Liver (tissue), 3 donors: ENCODE results near the gene GTF3C5.
"Not testable (repeated sequence)": the region's sequence is repeated elsewhere in the genome, so short reads cannot be mapped to it uniquely, and the experiment has no call there.

Experiments
- EGR1 ChIP-seq, 2 donors: IDR thresholded peaks; 2 replicates each; pipeline ENCODE4 v1.6.1; 2016 to 2018; ENCODE audit warnings: antibody characterized with exemption in 2 of 2, low read depth in 2 of 2
- GABPA ChIP-seq, 2 donors: IDR thresholded peaks in 1 of 2; conservative IDR thresholded peaks in 1 of 2; 2 replicates each; pipeline ENCODE4 v1.6.1; 2016; ENCODE audit warnings: antibody characterized with exemption in 2 of 2, mild to moderate bottlenecking in 1 of 2, moderate library complexity in 1 of 2
- RAD21 ChIP-seq, 2 donors: IDR thresholded peaks; 2 replicates each; pipeline ENCODE4 v1.6.1; 2016; ENCODE audit warnings: antibody characterized with exemption in 2 of 2, mild to moderate bottlenecking in 2 of 2
- SP1 ChIP-seq: IDR thresholded peaks from 2 replicates; pipeline ENCODE4 v1.6.1; 2018; ENCODE audit warnings: antibody characterized with exemption, mild to moderate bottlenecking
- TAF1 ChIP-seq: conservative IDR thresholded peaks from 2 replicates; pipeline ENCODE4 v1.6.1; 2016; ENCODE audit warnings: antibody characterized with exemption, mild to moderate bottlenecking
- YY1 ChIP-seq: IDR thresholded peaks from 2 replicates; pipeline ENCODE4 v1.6.1; 2016; ENCODE audit warnings: antibody characterized with exemption, mild to moderate bottlenecking
- TF ChIP-seq, protein P1 (sequence below): fragments of 150-350 bp; IDR thresholded peaks from 2 replicates; pipeline ENCODE4 v1.5.1; 2017; ENCODE audit warnings: improper control_type of control experiment, low read depth, low read length; ENCODE audit not compliant: missing input control
- TF ChIP-seq, protein P2 (sequence below): IDR thresholded peaks from 2 replicates; pipeline ENCODE4 v1.6.1; 2016; ENCODE audit warnings: antibody characterized with exemption
- TF ChIP-seq, protein P3 (sequence below): IDR thresholded peaks from 2 replicates; pipeline ENCODE4 v1.6.1; 2016; ENCODE audit warnings: antibody characterized with exemption
- donor health status: healthy.
- donor health status: healthy.

DNA sequence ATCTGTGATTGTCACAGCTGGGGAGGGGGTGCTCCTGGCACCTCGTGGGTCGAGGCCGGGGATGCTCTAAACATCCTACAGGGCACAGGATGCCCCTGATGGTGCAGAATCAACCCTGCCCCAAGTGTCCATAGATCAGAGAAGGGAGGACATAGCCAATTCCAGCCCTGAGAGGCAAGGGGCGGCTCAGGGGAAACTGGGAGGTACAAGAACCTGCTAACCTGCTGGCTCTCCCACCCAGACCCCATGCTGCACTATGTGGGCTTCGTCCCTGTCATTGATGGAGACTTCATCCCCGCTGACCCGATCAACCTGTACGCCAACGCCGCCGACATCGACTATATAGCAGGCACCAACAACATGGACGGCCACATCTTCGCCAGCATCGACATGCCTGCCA lies 37.6 kb downstream of the GTF3C5 start:
- TF ChIP-seq, protein P1, sequence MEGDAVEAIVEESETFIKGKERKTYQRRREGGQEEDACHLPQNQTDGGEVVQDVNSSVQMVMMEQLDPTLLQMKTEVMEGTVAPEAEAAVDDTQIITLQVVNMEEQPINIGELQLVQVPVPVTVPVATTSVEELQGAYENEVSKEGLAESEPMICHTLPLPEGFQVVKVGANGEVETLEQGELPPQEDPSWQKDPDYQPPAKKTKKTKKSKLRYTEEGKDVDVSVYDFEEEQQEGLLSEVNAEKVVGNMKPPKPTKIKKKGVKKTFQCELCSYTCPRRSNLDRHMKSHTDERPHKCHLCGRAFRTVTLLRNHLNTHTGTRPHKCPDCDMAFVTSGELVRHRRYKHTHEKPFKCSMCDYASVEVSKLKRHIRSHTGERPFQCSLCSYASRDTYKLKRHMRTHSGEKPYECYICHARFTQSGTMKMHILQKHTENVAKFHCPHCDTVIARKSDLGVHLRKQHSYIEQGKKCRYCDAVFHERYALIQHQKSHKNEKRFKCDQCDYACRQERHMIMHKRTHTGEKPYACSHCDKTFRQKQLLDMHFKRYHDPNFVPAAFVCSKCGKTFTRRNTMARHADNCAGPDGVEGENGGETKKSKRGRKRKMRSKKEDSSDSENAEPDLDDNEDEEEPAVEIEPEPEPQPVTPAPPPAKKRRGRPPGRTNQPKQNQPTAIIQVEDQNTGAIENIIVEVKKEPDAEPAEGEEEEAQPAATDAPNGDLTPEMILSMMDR = not testable (repeated sequence)
- not testable (repeated sequence) for TF ChIP-seq YY1; SP1; TAF1; RAD21 (IDR thresholded peaks at IDR 0.05); EGR1 (IDR thresholded peaks at IDR 0.05; ENCODE audit: low read depth in 2 of 2); GABPA (IDR thresholded peaks at IDR 0.05 in 1 of 2, conservative IDR thresholded peaks at IDR 0.05 in 1 of 2)
- TF ChIP-seq, protein P2, sequence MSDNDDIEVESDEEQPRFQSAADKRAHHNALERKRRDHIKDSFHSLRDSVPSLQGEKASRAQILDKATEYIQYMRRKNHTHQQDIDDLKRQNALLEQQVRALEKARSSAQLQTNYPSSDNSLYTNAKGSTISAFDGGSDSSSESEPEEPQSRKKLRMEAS = not testable (repeated sequence)
- TF ChIP-seq, protein P3, sequence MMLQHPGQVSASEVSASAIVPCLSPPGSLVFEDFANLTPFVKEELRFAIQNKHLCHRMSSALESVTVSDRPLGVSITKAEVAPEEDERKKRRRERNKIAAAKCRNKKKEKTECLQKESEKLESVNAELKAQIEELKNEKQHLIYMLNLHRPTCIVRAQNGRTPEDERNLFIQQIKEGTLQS = not testable (repeated sequence)
